Right kidney (tissue), 9 donors: ENCODE results near the gene DCTN2.
"Not testable (repeated sequence)": the region's sequence is repeated elsewhere in the genome, so short reads cannot be mapped to it uniquely, and the experiment has no call there.

ENCODE experiments used
- DNase-seq: peaks from one replicate; pipeline ENCODE4 v3.0.0-alpha.2; 2016
- long read RNA-seq, 8 donors: transcript quantifications; one replicate each; lab custom pipeline, GENCODE V29; 2026

The DCTN2 gene
- long read RNA-seq, donor 1, transcript DCTN2-207 (5 exons, 566 nt) = minor isoform, 9 of 53 reads
- long read RNA-seq, donor 1, transcript DCTN2-209 (14 exons, 2,061 nt) = major isoform, 29 of 53 reads
- long read RNA-seq, donor 1, partial matches to known transcripts = 7 of 53 reads
- long read RNA-seq, donor 1, other reads (novel, unspliced or antisense) = 7 of 53 reads
- long read RNA-seq, donor 2, transcript DCTN2-209 (14 exons, 2,061 nt) = major isoform, 14 of 20 reads
- long read RNA-seq, donor 2, transcript DCTN2-207 (5 exons, 566 nt) = minor isoform, 6 of 20 reads
- long read RNA-seq, donor 2, partial matches to known transcripts = 0 of 20 reads
- long read RNA-seq, donor 2, other reads (novel, unspliced or antisense) = 0 of 20 reads
- long read RNA-seq, donor 3, transcript DCTN2-209 (14 exons, 2,061 nt) = major isoform, 14 of 17 reads
- long read RNA-seq, donor 3, partial matches to known transcripts = 0 of 17 reads
- long read RNA-seq, donor 3, other reads (novel, unspliced or antisense) = 0 of 17 reads
- long read RNA-seq, donor 4, transcript DCTN2-209 (14 exons, 2,061 nt) = major isoform, 27 of 42 reads
- long read RNA-seq, donor 4, transcript DCTN2-207 (5 exons, 566 nt) = minor isoform, 6 of 42 reads
- long read RNA-seq, donor 4, partial matches to known transcripts = 8 of 42 reads
- long read RNA-seq, donor 4, other reads (novel, unspliced or antisense) = 0 of 42 reads
- long read RNA-seq, donor 5, transcript DCTN2-209 (14 exons, 2,061 nt) = major isoform, 33 of 42 reads
- long read RNA-seq, donor 5, partial matches to known transcripts = 5 of 42 reads
- long read RNA-seq, donor 5, other reads (novel, unspliced or antisense) = 0 of 42 reads
- long read RNA-seq, donor 6, transcript DCTN2-209 (14 exons, 2,061 nt) = major isoform, 21 of 47 reads
- long read RNA-seq, donor 6, transcript DCTN2-207 (5 exons, 566 nt) = minor isoform, 13 of 47 reads
- long read RNA-seq, donor 6, partial matches to known transcripts = 0 of 47 reads
- long read RNA-seq, donor 6, other reads (novel, unspliced or antisense) = 10 of 47 reads
- long read RNA-seq, donor 7, transcript DCTN2-207 (5 exons, 566 nt) = minor isoform, 7 of 70 reads
- long read RNA-seq, donor 7, transcript DCTN2-209 (14 exons, 2,061 nt) = major isoform, 41 of 70 reads
- long read RNA-seq, donor 7, partial matches to known transcripts = 5 of 70 reads
- long read RNA-seq, donor 7, other reads (novel, unspliced or antisense) = 12 of 70 reads
- long read RNA-seq, donor 8, transcript DCTN2-209 (14 exons, 2,061 nt) = major isoform, 36 of 40 reads
- long read RNA-seq, donor 8, partial matches to known transcripts = 0 of 40 reads
- long read RNA-seq, donor 8, other reads (novel, unspliced or antisense) = 0 of 40 reads

DNA sequence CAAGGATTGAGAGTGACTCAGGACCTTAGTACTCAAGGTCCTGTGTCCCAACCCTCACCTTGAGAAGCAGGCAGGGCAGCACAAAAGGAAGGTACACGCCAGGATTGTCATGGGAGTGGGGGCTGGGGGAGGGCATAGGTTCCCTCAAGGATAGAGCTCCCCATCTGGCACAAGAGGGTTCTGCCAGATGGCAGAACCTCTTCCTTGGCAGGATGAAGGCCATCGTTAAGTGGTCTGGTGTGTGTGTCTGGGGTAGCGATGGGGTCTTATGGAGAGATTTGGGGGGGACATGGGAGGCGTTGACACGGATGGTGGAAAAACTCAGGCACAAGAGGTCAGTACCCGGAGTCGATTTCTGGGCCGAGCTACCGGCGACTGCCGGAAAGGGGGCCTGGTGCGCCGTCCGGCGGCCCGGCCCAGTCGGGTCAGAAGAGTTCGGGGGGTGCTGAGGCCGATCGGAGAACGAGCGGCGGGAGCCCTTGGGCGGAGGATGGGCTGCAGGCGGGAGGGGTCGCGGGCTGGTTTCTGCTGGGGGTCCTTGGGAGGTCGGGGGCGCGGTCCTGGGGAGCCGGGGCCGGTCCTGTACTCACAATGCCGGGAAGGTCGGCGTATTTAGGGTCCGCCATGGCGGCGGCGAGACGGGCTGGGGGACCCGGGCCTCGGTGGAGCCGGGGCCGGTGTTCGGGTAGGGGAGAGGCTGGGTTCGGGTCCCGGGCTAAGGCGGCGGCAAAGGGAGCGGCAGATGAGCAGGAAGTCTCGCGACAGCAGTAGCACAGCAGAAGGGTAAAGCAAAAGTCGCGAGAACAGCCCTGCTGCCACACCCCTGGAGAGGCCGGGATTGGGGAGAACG is at the start of gene DCTN2:
Gene DCTN2, minus strand, starts transcription at position 755 of the 850 bp plus-strand sequence. Its CDS starts 129 bp downstream, at position 626.
- DNase-seq = peak; percentile 82

DNA sequence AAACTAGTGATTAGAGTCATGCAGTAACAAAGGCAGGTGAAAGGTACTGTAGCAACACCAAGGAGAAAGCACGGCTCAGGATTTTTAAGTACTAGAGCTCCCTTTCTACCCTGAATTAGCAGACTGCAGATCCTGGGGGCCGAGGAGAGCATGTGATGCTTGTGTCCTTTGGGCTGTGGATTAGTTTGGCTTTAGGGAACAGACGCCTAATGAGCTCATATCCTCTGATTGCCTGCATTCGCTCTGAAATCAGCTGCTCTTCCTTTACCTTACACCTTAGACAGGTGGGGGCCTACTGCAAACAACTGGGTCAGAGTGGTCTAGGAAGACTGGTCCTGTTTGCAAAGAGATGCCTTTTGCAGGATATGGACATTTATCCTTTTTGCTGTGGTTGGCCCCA is 46.2 kb upstream of the DCTN2 start:
- DNase-seq = no peak

DNA sequence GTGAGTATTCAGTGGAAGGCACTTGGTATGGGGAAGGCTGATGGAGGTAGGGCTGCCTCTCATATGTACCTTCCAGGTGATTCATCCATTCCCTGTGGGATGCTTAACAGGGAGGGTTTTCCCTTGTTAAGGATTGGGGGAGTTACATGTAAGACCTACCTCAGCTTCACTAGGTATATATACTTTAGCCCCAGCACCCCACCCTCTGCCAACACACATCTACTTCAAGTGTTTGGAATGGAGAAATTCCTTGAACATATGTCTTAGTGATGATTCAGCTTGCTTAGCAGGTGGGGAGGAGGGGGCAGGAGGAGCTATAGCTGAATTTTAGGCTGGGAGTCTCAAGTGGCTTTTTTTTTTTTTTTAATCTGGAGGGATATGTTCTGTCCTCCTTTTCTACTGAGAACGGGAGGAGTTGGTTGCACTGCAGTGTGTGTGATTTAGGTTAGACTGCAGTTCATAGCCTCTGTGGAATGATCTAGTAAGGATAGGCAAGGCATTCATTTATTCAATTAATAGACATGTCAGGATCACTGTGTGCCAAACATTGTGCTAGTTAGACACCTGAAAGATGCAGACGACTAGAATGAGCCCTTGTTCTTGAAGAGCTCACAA is 45.7 kb upstream of the DCTN2 start:
- DNase-seq = no peak

DNA sequence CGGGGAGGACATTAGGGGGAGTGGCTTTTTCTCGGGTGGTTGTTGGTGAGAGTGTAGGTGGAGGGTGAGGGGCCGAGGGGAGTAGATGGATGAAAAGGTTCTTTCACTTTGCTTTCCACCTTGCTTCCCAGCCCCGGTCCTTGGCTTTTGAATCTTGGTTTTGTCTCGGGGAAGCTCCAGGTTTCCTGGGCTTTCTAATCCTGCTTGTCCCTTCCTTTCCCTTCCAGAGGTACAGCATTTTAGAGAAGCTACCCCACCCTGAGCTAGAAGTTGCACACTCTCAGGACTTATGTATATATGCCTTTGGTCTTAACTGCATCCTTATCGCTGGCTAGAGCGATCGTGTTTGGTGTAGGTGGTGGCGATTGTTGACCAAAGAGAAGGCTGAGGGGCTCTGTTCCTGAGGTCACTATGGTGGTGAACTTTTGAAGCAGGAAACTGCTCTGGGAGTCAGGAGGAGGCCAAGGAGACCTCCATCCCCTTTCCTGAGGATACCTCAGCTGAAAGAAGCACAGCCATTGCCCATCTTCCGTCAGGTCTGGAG is 44.9 kb upstream of the DCTN2 start:
- DNase-seq = no peak

DNA sequence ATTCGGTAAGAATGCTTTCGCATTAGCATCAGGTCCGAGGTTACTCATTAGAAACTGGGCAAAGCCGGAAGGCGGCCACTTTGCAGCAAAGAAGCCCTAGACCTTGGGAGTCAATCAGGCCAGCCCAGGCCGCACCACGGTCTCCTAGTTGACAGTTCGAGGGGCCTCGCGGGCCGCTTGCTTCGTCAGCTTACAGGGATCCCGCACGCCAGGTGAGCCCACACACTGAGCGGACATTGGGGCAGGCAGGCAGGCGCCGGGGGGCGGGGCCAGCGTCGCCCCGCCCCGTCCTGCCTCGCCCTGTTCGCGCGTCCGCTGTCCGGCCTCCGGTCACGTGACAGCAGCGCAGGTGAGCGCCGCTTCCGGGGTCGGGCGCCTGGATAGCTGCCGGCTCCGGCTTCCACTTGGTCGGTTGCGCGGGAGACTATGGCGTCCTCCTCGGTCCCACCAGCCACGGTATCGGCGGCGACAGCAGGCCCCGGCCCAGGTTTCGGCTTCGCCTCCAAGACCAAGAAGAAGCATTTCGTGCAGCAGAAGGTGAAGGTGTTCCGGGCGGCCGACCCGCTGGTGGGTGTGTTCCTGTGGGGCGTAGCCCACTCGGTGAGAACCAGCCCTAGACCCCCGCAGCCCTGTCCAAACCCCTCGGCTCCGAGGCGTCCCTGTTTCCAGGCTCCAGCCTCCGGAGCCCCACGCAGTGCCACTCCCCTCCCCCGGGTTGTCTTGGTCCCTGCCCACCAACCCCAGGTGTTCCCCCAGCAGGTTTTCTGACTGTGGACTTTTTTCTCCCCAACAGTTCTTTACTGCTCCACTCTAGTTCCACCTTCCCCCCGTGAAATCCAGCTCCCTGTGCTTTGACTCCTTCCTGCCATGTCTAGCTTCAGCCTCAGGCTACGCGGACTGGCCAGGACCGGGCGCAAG is 44.1 kb upstream of the DCTN2 start, which contains the start of gene PIP4K2C:
Gene PIP4K2C, plus strand, starts transcription at position 329 of the 918 bp plus-strand sequence. Its CDS starts 98 bp downstream, at position 427.
- peak; percentile 95 for DNase-seq

DNA sequence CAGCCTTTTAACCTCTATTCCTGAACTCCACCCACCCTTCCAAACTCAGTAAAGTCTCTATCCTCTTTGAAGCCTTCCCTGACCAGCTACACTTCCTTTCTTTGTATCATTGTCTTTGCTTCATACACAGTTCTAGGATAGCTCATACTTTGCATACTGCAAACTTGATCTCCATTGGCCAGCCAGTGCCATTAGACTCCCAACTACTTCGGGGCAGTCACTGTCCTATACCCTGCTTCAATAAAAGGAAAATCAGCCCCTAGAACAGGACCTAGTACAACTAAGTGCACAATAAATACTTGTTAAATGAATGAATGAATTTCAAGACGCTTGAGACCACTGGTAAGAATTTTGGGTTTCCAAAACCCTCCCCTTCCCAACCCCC is 43.5 kb upstream of the DCTN2 start:
- no peak for DNase-seq

DNA sequence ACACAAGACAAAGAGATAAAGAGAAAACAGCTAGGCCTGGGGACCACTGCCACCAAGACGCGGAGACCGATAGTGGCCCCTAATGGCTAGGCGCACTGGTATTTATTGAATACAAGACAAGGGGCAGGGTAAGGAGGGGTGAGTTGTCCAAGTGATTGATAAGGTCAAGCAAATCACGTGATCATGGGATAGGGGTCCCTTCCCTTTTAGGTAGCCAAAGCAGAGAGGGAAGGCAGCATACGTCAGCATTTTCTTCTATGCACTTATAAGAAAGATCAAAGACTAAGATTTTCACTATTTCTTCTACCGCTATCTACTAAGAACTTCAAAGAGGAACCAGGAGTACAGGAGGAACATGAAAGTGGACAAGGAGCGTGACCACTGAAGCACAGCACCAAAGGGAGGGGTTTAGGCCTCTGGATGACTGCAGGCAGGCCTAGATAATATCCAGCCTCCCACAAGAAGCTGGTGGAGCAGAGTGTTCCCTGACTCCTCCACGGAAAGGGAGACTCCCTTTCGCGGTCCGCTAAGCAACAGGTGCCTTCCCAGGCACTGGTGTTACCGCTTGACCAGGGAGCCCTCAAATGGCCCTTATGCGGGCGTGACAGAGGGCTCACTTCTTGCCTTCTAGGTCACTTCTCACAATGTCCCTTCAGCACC is 42.1 kb upstream of the DCTN2 start:
- DNase-seq = not testable (repeated sequence)

DNA sequence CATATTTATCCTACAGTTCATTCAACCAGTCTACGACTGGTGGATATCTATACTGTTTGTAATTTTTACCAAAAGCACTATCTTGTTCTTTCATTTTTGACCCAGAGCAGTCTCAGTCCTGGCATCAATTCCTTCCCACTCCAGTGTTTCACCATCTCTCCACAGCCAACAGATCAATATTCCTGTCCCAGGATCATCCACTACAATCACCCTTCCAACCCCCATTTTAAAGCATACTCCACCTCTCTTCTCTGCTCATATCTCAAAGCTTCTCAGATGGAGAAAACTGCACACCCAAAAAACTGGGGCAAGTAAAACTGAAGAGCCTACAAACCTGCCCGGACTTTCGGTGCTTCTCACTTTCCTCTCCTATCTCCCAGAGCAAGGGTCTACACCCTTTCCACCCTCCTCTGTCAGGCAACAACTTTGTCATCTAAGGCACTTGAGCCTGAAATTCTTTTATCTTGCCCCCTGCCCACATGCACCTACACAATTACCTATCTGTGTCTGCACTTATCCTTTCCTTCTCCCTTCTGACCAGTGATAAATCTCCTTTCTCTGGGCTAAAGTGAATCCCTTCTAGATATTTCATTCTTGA is 39.9 kb upstream of the DCTN2 start:
- DNase-seq = no peak

DNA sequence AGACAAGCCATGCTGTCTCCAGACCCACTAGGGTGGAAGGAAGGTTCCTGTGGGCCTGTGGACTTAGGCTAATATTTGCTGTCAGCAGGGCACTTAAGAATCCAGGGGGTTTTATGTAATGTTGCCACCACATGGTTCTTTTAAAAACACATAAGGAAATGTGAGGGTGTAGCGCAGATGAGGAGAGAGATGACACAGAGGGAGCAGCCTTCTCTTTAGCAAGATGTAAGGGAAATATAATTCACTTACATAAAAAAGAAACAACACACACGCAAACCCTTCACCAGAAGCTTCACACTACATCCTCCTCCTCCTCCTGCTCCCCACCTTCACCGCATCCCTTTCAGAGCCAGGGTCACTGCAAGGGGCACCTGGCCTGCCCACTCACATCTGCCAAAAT is 39.1 kb upstream of the DCTN2 start:
- DNase-seq = no peak

DNA sequence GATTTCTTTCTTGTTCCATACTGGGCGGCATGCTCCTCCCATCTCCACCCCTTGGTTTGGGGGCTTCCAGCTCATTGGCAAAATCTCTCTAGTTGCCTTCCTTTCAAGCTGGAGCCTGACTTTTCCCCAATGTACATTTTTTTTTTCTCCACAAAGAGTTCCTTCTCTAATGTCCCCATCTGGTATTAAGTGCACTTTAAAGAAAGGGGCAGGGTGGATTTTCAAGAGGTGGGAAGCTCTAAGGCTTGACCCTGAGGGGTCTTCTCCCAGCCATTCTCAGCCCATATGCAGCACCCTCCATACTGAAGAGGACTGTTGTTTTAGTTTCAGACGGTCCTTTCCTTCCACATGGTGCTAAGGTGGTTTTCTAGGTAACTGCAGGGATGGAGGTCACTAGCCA is 38.2 kb upstream of the DCTN2 start:
- no peak for DNase-seq

DNA sequence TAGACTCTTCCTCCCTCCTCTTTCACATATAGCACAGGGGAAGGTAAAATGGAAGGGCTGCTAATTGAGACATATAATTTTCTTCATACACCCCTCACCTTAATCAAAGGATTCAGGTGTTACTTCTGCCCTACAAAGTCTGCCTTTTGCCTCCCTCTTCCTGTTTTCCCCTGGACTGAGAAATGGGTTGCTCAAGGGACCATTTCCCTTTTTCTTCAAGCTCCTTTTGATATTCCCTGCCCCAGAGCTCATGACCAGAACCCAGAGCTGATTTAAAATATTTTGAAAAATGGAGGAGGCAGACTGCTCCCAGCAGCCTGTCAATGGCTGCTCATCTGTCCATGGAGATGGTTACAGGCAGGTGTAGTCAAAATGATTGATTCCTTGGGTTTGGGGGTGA is 37.7 kb upstream of the DCTN2 start:
- no peak for DNase-seq

DNA sequence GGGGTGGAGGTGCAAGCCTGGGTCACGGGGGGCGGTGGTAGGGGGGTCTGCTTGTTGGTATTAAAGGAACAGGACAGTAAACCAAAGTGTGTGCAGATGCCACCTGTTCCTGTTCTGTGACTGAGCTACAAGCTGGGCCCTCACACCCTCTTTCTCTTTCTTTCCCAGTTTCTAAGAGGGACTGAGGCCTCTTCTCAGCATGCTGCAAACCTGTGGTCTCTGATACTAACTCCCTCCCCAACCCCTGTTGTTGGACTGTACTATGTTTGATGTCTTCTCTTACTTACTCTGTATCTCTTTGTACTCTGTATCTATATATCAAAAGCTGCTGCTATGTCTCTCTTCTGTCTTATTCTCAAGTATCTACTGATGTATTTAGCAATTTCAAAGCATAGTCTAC is 37.1 kb upstream of the DCTN2 start:
- DNase-seq = no peak

DNA sequence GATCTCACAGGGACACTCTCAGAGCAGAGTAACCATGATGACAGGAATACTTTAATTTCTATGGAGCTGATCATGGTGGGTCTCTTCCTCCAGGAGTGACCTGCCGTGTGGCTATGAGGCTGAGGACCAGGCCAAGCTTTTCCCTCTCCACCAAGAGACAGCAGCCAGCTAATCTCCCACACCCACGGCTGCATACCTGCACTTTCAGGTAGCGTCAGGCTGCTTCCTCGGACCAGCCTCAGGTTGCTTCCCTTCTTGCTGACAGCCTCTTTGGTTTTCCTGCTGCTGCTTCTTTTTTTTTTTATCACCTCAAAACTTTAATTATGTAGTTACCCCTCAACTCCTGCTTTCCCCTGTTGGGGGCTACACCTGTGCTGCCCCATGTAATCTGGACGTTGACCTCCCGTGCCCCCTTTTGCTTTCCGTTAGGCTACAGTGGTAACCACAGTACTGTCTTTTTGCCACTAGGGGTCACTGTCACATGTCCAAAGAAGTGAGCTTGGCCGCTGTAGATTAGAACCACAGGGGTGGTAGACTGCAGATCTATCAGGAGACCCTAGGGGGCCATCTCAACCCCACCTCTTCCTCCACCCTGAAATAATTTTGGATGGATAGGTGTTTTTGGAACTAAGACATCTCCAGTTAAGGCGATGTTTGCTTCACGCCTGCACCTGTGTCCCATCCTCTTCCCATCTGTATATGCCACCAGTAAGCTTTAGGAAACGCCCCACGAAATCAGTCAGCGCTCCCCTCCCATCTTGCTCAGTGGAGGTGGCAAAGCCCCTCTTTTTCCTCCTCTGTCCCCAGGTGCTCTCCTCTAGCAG is 36.2 kb upstream of the DCTN2 start:
- peak; percentile 59 for DNase-seq

DNA sequence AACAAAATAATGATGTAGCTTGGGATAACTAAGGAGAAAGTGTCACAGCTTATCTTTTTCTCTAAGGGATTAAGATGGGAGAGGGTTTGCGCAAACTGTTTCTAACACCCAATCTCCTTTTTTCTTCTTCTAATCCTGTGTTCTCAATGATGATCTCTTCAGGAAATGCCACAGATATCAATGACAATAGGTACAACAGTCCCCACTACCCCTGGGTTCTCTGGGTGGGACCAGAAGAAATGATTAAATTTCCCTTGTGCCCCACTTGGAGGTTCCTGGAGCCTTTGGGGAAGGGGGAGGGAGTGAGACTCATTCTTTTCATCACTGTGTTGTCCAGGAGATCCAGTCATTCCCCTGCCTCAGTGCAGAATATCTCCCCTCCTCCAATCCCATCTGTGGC is 35.4 kb upstream of the DCTN2 start:
- no peak for DNase-seq

DNA sequence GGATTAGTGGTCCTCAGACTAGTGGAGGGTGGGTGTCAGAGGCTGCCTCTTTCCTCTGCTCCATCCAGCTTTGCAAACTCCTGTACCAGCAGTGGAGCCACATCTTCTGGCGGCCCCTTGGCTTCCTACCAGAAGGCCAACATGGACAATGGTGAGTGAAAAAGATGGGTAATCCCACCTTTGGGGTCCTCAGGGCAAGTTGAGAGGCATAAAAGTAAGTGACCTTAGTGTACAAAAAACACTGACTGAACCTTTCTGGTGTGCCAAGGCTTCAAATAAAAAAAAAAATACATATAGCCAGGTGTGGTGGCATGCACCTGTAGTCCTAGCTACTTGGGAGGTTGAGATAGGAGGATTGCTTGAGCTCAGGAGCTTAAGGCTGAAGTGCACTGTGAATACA is 34.8 kb upstream of the DCTN2 start:
- no peak for DNase-seq

DNA sequence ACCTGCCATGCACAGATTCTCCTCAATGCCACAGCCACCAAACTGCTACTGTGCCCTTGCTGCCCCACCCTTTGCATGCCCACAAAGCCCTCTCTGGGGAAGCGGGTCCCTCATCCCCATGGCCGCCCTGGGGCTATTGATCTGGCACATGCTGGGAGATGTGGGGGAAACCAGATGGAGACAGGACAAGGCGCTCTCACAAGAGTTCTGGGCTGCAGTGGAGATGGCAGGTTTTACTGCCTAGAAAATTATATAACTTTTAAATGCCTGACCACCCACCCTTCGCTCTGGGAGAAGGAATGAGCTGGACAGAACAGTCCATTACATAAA is 33.4 kb upstream of the DCTN2 start:
- DNase-seq = no peak

DNA sequence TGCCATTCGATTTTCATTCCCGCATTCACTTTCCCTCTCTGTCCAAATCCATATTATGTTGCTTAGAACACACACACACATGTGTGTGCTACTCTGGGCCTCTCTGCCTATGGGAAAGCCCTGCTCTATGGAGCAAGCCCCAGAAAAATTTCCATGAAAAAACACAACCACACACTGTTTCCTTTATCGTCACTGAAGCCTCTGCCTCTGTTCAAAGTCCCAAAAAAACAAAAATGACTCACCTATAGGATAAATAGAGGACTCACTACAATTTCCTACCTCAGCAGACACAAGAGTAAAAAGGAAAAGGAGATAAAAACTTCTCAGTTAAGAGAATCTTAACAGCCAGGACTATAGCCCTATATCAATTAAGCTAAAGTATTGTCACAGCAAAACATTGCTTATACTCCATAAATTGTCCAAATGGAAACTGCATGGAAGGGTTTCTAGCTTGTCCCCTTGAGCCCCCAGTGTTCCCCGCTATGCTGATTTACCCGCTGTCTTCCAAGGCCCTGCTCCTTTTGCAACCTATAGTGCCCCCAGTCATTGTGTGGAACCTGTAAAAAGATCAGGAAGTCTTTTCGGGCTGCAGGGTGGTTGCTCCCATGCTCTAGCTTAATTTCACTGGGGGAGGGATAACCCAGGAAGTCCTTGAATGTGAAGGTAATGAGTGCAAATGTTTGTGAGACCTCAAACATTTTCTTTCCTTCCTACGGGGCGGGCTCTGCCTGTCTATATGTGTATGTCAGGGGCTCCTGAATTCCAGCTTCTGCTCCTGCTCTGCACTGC is 32.9 kb upstream of the DCTN2 start:
- no peak for DNase-seq
